ENCODE results near the gene OSTM1. TPM values are rescaled to one million over a fixed set of nuclear protein-coding genes. Genes with fewer than 3 reads are reported as not detected.

OSTM1 gene
- polyA plus RNA-seq, 1 donor from 2014 or later: 54.7 TPM

DNA sequence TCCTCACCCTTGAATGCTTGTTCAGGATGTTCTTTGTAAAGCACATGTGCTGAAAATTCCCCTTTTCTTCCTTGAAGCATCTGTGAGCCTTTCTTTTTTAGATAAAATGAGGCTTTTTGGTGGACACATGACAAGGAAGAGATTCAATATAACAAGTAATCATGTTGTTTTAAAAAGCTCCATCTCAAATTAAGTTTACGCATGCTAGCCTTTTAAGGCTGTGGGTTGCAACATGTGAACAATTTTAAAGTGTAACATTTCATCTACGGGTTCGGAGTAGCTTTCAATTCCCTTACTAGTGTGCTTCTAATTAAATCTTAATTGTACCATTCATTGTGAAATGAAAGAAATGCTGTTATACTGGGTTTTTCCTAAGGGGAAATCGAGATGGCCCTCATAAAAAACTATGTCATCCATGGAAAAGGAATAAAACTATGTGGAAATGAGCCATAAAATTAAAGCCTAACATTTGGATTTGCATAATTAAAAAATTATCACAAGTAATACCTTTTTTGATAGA, 19.3 kb upstream of the OSTM1 start:
- Histone ChIP-seq H4K20me1 (ENCODE audit: insufficient read depth) (no peaks in the 10 kb centered on the region), H3K4me2 (ENCODE audit: low read length) (no peak overlapping the region), H3K27ac (ENCODE audit: low read length) (no peak overlapping the region), H3F3A (ENCODE audit: insufficient read depth, low read length, poor library complexity, severe bottlenecking) (no peaks in the 10 kb centered on the region), H3K9ac (ENCODE audit: low read length) (no peak overlapping the region), H2AFZ (ENCODE audit: low read depth, low read length) (no peak overlapping the region), H3K9me2 (ENCODE audit: insufficient read depth, low read length) (no peaks in the 10 kb centered on the region), H3K79me2 (replicated peaks; ENCODE audit: insufficient read depth, low read length) (no peaks in the 10 kb centered on the region), H3K36me3 (ENCODE audit: insufficient read depth, low read length) (no peaks in the 10 kb centered on the region), H3K9me3 (ENCODE audit: low read length) (no peaks in the 10 kb centered on the region), H3K4me3 (ENCODE audit: low read length) (no peak overlapping the region), H3K27me3 (ENCODE audit: insufficient read depth, low read depth, low read length) (no peaks in the 10 kb centered on the region)
- TF ChIP-seq CTCF (IDR thresholded peaks at IDR 0.05; ENCODE audit: poor library complexity, severe bottlenecking) (no peak), SMC3 (conservative IDR thresholded peaks at IDR 0.05; ENCODE audit: poor library complexity) (no peak), POLR2AphosphoS5 (IDR thresholded peaks at IDR 0.05) (no peak), EZH2 (IDR thresholded peaks at IDR 0.05; ENCODE audit: borderline replicate concordance, insufficient read depth, low read length, poor library complexity, severe bottlenecking) (no peak), MXI1 (conservative IDR thresholded peaks at IDR 0.05; ENCODE audit: poor library complexity, severe bottlenecking) (no peak), RAD21 (conservative IDR thresholded peaks at IDR 0.05) (no peak), TAF1 (IDR thresholded peaks at IDR 0.05; ENCODE audit: low read depth) (no peak), EP300 (conservative IDR thresholded peaks at IDR 0.05; ENCODE audit: poor library complexity, severe bottlenecking) (no peak)
- TF ChIP-seq, protein P1, sequence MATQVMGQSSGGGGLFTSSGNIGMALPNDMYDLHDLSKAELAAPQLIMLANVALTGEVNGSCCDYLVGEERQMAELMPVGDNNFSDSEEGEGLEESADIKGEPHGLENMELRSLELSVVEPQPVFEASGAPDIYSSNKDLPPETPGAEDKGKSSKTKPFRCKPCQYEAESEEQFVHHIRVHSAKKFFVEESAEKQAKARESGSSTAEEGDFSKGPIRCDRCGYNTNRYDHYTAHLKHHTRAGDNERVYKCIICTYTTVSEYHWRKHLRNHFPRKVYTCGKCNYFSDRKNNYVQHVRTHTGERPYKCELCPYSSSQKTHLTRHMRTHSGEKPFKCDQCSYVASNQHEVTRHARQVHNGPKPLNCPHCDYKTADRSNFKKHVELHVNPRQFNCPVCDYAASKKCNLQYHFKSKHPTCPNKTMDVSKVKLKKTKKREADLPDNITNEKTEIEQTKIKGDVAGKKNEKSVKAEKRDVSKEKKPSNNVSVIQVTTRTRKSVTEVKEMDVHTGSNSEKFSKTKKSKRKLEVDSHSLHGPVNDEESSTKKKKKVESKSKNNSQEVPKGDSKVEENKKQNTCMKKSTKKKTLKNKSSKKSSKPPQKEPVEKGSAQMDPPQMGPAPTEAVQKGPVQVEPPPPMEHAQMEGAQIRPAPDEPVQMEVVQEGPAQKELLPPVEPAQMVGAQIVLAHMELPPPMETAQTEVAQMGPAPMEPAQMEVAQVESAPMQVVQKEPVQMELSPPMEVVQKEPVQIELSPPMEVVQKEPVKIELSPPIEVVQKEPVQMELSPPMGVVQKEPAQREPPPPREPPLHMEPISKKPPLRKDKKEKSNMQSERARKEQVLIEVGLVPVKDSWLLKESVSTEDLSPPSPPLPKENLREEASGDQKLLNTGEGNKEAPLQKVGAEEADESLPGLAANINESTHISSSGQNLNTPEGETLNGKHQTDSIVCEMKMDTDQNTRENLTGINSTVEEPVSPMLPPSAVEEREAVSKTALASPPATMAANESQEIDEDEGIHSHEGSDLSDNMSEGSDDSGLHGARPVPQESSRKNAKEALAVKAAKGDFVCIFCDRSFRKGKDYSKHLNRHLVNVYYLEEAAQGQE (IDR thresholded peaks at IDR 0.05; ENCODE audit: borderline replicate concordance): no peak

GRCh38 chr6:108091288-108091687, 16.7 kb upstream of the OSTM1 start:
- Histone ChIP-seq H3K27me3 (ENCODE audit: insufficient read depth, low read depth, low read length) (no peaks in the 10 kb centered on the region), H3K27ac (ENCODE audit: low read length) (no peak overlapping the region), H2AFZ (ENCODE audit: low read depth, low read length) (no peak overlapping the region), H3F3A (ENCODE audit: insufficient read depth, low read length, poor library complexity, severe bottlenecking) (no peaks in the 10 kb centered on the region), H3K4me2 (ENCODE audit: low read length) (no peak overlapping the region), H3K4me3 (ENCODE audit: low read length) (no peak overlapping the region), H3K9me2 (ENCODE audit: insufficient read depth, low read length) (no peaks in the 10 kb centered on the region), H3K9me3 (ENCODE audit: low read length) (no peaks in the 10 kb centered on the region), H3K79me2 (replicated peaks; ENCODE audit: insufficient read depth, low read length) (no peaks in the 10 kb centered on the region), H4K20me1 (ENCODE audit: insufficient read depth) (no peaks in the 10 kb centered on the region), H3K36me3 (ENCODE audit: insufficient read depth, low read length) (no peaks in the 10 kb centered on the region), H3K9ac (ENCODE audit: low read length) (no peak overlapping the region)
- TF ChIP-seq EZH2 (IDR thresholded peaks at IDR 0.05; ENCODE audit: borderline replicate concordance, insufficient read depth, low read length, poor library complexity, severe bottlenecking) (no peak), SMC3 (conservative IDR thresholded peaks at IDR 0.05; ENCODE audit: poor library complexity) (no peak), EP300 (conservative IDR thresholded peaks at IDR 0.05; ENCODE audit: poor library complexity, severe bottlenecking) (no peak), MXI1 (conservative IDR thresholded peaks at IDR 0.05; ENCODE audit: poor library complexity, severe bottlenecking) (no peak), TAF1 (IDR thresholded peaks at IDR 0.05; ENCODE audit: low read depth) (no peak), RAD21 (conservative IDR thresholded peaks at IDR 0.05) (no peak), POLR2AphosphoS5 (IDR thresholded peaks at IDR 0.05) (no peak), CTCF (IDR thresholded peaks at IDR 0.05; ENCODE audit: poor library complexity, severe bottlenecking) (no peak)
- TF ChIP-seq, protein P1 (IDR thresholded peaks at IDR 0.05; ENCODE audit: borderline replicate concordance): no peak

Data from neural cell (in vitro differentiated cells).